ENCODE data around the gene BRPF3. TPM values are rescaled to one million over a fixed set of nuclear protein-coding genes. Genes with fewer than 3 reads are reported as not detected.

Gene BRPF3
- total and polyA plus RNA-seq, 11 donors, result 8.2 to 29.1 (median 17.6) TPM

DNA sequence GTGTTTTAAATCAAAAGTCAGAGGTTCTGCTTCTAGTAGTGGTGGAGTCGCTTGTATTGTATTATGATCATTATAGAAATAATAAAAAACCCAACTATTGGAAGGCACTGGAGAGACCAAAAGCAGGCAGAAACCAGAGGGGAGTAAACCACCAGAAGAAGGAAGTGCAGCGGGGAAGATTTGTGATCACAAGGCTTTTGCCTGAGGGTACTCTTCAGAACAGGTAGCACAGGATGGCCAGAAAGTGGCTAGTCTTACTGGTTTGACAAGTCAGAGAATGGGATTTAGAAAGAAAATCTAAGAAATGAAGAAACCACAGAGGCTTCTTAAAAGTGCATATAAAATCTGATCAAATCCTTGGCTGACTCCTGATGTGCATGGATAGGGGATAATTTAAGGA, 42.3 kb upstream of the BRPF3 start:
- Histone ChIP-seq H3K36me3 (no peaks in the 10 kb centered on the region), H3K4me3 (no peak overlapping the region), H3K4me1 (peaks cover 0 to 11% (median 0%) of the 10 kb centered on the region in 12 donors), H3K9me3 (peaks cover 0 to 16% (median 0%) of the 10 kb centered on the region in 12 donors), H3K27ac (no peak overlapping the region), H3K27me3 (no peaks in the 10 kb centered on the region)
- TF ChIP-seq, protein P1, sequence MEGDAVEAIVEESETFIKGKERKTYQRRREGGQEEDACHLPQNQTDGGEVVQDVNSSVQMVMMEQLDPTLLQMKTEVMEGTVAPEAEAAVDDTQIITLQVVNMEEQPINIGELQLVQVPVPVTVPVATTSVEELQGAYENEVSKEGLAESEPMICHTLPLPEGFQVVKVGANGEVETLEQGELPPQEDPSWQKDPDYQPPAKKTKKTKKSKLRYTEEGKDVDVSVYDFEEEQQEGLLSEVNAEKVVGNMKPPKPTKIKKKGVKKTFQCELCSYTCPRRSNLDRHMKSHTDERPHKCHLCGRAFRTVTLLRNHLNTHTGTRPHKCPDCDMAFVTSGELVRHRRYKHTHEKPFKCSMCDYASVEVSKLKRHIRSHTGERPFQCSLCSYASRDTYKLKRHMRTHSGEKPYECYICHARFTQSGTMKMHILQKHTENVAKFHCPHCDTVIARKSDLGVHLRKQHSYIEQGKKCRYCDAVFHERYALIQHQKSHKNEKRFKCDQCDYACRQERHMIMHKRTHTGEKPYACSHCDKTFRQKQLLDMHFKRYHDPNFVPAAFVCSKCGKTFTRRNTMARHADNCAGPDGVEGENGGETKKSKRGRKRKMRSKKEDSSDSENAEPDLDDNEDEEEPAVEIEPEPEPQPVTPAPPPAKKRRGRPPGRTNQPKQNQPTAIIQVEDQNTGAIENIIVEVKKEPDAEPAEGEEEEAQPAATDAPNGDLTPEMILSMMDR (IDR thresholded peaks at IDR 0.05), result no peak
- TF ChIP-seq POLR2A (IDR thresholded peaks at IDR 0.05), result no peak
- intact Hi-C loops (cut with DNase I), result loop anchor here in 1 of 10 donors (2.0 kb wide), 1 partner anchor 51 kb away; no protein-coding TSS in a partner anchor
- DNase-seq, result no peak
- 95 to 98% (median 96%) methylated on average over 2 of the region's 2 CpGs for WGBS, 4 donors
- ATAC-seq, result no peak

DNA sequence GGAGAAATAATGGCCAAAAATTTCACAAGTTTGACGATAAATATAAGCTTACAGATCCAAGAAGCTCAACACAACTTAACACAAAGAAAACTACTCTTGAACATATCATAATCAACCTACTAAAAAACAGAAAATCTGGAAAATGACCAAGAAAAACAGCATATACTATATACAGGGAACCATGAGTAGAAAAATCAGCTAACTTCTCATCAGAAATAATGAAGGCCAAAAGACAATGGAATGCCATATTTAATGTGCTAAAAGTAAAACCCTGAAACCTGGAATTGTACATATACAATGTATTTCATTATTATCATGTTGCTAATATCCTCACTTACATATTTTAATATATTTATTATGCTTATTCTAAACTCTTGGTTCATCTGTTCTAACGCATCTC, 40.9 kb upstream of the BRPF3 start:
- intact Hi-C loops (cut with DNase I), result loop anchor here in 1 of 10 donors (2.0 kb wide), 1 partner anchor 53 kb away; no protein-coding TSS in a partner anchor
- Histone ChIP-seq H3K4me3 (no peak overlapping the region), H3K9me3 (peaks cover 0 to 16% (median 0%) of the 10 kb centered on the region in 12 donors), H3K27me3 (no peaks in the 10 kb centered on the region), H3K27ac (no peak overlapping the region), H3K4me1 (no peaks in the 10 kb centered on the region), H3K36me3 (no peaks in the 10 kb centered on the region)
- 94 to 98% (median 96%) methylated on average over 2 of the region's 2 CpGs for WGBS, 4 donors
- no peak for DNase-seq
- no peak for ATAC-seq
- no peak for TF ChIP-seq POLR2A (IDR thresholded peaks at IDR 0.05)
- TF ChIP-seq, protein P1 (IDR thresholded peaks at IDR 0.05), result no peak

DNA sequence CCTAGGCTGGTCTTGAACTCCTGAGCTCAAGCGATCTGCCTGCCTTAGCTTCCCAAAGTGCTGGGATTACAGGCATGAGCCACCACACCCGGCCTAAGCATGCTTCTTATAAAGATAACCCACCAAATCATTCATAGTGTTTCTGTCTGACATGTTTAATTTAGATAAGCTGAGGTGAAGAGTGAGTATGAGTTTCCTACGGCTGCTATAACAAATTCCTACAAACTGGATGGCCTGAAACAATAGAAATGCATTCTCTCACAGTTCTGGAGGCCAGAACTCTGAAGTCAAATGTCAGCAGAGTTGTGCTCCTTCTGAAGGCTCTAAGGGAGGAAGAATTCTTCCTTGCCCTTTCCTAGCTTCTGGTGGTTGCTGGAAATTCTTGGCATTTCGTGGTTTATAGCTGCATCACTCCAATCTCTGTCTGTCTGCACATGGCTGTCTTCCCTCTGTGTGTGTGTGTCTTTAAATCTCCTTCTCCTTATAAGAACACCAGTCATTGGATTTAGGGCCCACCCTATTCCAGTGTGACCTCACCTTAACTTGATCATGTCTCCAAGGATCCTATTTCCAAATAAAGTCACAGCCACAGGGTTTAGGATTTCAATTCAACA, 36.3 kb upstream of the BRPF3 start:
- no peaks in the 10 kb centered on the region for H3K4me1 ChIP-seq
- H3K36me3 ChIP-seq, result no peaks in the 10 kb centered on the region
- H3K4me3 ChIP-seq, result no peak overlapping the region
- no peak overlapping the region for H3K27ac ChIP-seq
- intact Hi-C loops (cut with DNase I), result no loop called here
- H3K9me3 ChIP-seq, result peaks cover 0 to 15% (median 0%) of the 10 kb centered on the region in 12 donors
- TF ChIP-seq, protein P1 (IDR thresholded peaks at IDR 0.05), result no peak
- TF ChIP-seq POLR2A (IDR thresholded peaks at IDR 0.05), result no peak
- 86 to 87% (median 87%) methylated on average over 4 of the region's 4 CpGs for WGBS, 4 donors
- H3K27me3 ChIP-seq, result no peaks in the 10 kb centered on the region
- no peak for ATAC-seq
- no peak for DNase-seq

DNA sequence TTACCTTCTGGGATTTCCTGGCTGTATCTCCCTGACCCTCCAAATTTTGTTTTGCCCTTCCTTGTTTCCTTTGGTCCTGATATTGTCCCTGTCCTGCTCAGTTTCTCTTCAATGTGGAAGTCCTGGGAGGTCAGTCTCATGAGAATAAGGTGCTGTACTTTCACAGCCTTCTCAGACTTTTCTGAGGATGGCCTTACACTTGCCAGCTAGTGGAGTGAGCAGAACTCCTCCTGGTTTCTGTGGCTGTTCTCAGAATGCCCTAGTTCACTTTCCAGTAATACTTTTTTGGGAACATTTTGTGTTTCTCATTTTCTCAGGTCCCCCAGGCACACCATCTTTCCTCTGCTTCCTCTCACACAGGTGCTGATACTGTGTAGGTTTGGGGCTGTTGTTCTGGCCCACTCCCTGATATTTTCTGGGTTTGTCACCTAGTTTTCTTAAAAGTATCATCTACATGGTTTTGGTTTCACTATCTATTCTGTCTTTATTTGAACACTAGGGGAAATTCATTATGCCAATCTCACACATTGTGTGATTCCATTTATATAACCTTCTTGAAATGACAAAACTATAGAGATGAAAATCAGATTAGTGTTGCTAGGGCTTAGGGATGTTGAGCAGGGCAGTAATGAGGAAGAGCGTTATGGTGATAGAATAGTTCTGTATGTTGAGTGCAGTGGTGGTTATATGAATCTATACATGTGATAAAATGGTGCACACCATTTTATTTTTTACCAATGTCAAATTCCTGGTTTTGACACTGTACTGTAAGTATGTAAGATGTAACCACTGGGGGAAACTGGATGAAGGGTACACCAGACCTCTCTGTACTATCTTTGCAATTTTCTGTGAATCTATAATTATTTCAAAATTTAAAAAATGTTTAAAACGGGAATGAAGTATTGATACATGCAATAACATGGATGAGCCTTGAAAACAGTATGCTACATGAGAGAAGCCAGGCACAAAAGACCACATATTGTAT, 27.2 kb upstream of the BRPF3 start:
- WGBS, 4 donors, result 91 to 97% (median 94%) methylated on average over 2 of the region's 2 CpGs
- no peak for TF ChIP-seq POLR2A (IDR thresholded peaks at IDR 0.05)
- TF ChIP-seq, protein P1 (IDR thresholded peaks at IDR 0.05), result no peak
- no peak for ATAC-seq

More for the DNA sequence above, 27.2 kb upstream of the BRPF3 start:
- no peak for DNase-seq
- intact Hi-C loops (cut with DNase I), result no loop called here
- Histone ChIP-seq H3K36me3 (no peaks in the 10 kb centered on the region), H3K27me3 (no peaks in the 10 kb centered on the region), H3K4me3 (no peak overlapping the region), H3K27ac (no peak overlapping the region), H3K4me1 (peaks cover 0 to 10% (median 0%) of the 10 kb centered on the region in 12 donors), H3K9me3 (peaks cover 0 to 2% (median 0%) of the 10 kb centered on the region in 12 donors)
